Upper lobe of right lung (tissue), 1 donor: ENCODE measurements around the gene GPR150. TPM values are rescaled to one million over a fixed set of nuclear protein-coding genes. Genes with fewer than 3 reads are reported as not detected.

ENCODE experiments used
- ATAC-seq: fragments of 200-7000 bp; cut with Tn5 transposase; one replicate; pipeline ENCODE4 v1.9.1; 2020; ENCODE audit warnings: mild to moderate bottlenecking, moderate library complexity
- DNase-seq: peaks from one replicate; pipeline ENCODE4 v3.0.0-alpha.2; 2020
- H3K27ac ChIP-seq: fragments of 200-600 bp; one replicate; pipeline ENCODE4 v1.8.0; 2022
- H3K27me3 ChIP-seq: fragments of 200-600 bp; one replicate; pipeline ENCODE4 v1.8.0; 2022; ENCODE audit warnings: mild to moderate bottlenecking
- H3K36me3 ChIP-seq: fragments of 200-600 bp; one replicate; pipeline ENCODE4 v1.8.0; 2022
- H3K4me1 ChIP-seq: fragments of 200-600 bp; one replicate; pipeline ENCODE4 v1.8.0; 2022
- H3K4me3 ChIP-seq: fragments of 200-600 bp; one replicate; pipeline ENCODE4 v1.8.0; 2022; ENCODE audit warnings: mild to moderate bottlenecking
- H3K9me3 ChIP-seq: fragments of 200-600 bp; one replicate; pipeline ENCODE4 v1.8.0; 2022
- CTCF ChIP-seq: fragments of 200-600 bp; IDR thresholded peaks from one replicate; pipeline ENCODE4 v1.8.0; 2022; ENCODE audit warnings: antibody characterized with exemption
- intact Hi-C: fragments of 100-400 bp; cut with DNase I; formaldehyde crosslinking; loops from one replicate; pipeline ENCODE4 v1.11.0; 2022
- total RNA-seq: library from RNA; stranded (reverse); fragmentation: NEBNext Ultra II Directional; extraction: Animal tissue kit (Norgen Biotek cat#: 25700); gene quantifications from one replicate; pipeline ENCODE4 v1.2.1, GENCODE V29; 2021
- donor health status: DM: no; HTN: yes; CAD: no; lungs with severe emphysema.

Gene GPR150
- total RNA-seq, 1 donor from 2014 or later, result 0.49 TPM

GRCh38 chr5:95591490-95591901 lies 28.4 kb upstream of the GPR150 start:
- Histone ChIP-seq H3K4me1 (no peaks in the 10 kb centered on the region), H3K27me3 (no peaks in the 10 kb centered on the region), H3K9me3 (no peaks in the 10 kb centered on the region), H3K4me3 (no peak overlapping the region), H3K27ac (no peak overlapping the region), H3K36me3 (no peaks in the 10 kb centered on the region)
- TF ChIP-seq CTCF, result no peak
- ATAC-seq (no peak), DNase-seq (no peak)
- intact Hi-C loops, result no loop called here

GRCh38 chr5:95595289-95595931 lies 24.5 kb upstream of the GPR150 start:
- H3K9me3 ChIP-seq, result no peaks in the 10 kb centered on the region
- TF ChIP-seq CTCF, result no peak
- intact Hi-C loops, result no loop called here
- DNase-seq (no peak), ATAC-seq (peak; percentile 32)
- no peaks in the 10 kb centered on the region for H3K36me3 ChIP-seq
- H3K27ac ChIP-seq, result no peak overlapping the region
- H3K27me3 ChIP-seq, result no peaks in the 10 kb centered on the region
- H3K4me1 ChIP-seq, result no peaks in the 10 kb centered on the region
- no peak overlapping the region for H3K4me3 ChIP-seq

GRCh38 chr5:95599252-95599651 lies 20.6 kb upstream of the GPR150 start:
- TF ChIP-seq CTCF, result no peak
- intact Hi-C loops, result no loop called here
- Histone ChIP-seq H3K4me1 (no peaks in the 10 kb centered on the region), H3K36me3 (peaks cover 11% of the 10 kb centered on the region), H3K27ac (no peak overlapping the region), H3K27me3 (no peaks in the 10 kb centered on the region), H3K4me3 (no peak overlapping the region), H3K9me3 (no peaks in the 10 kb centered on the region)
- DNase-seq (no peak), ATAC-seq (no peak)

GRCh38 chr5:95600557-95600956 lies 19.3 kb upstream of the GPR150 start:
- no peaks in the 10 kb centered on the region for H3K27me3 ChIP-seq
- no peak overlapping the region for H3K4me3 ChIP-seq
- H3K9me3 ChIP-seq, result no peaks in the 10 kb centered on the region
- no peak for ATAC-seq
- no peak for TF ChIP-seq CTCF
- no peak overlapping the region for H3K27ac ChIP-seq
- peaks cover 11% of the 10 kb centered on the region for H3K36me3 ChIP-seq
- H3K4me1 ChIP-seq, result no peaks in the 10 kb centered on the region
- intact Hi-C loops, result no loop called here
- DNase-seq, result no peak

- ATAC-seq, result no peak
- H3K4me3 ChIP-seq, result no peak overlapping the region
- no peaks in the 10 kb centered on the region for H3K4me1 ChIP-seq
- TF ChIP-seq CTCF, result no peak
- H3K27me3 ChIP-seq, result no peaks in the 10 kb centered on the region
- H3K36me3 ChIP-seq, result peaks cover 9% of the 10 kb centered on the region
- DNase-seq, result no peak
- H3K9me3 ChIP-seq, result no peaks in the 10 kb centered on the region
- intact Hi-C loops, result no loop called here
- H3K27ac ChIP-seq, result no peak overlapping the region
Observed at GRCh38 chr5:95605786-95606185, 14.1 kb upstream of the GPR150 start.

- Histone ChIP-seq H3K4me1 (no peaks in the 10 kb centered on the region), H3K36me3 (peaks cover 3% of the 10 kb centered on the region), H3K27ac (no peak overlapping the region), H3K4me3 (no peak overlapping the region), H3K9me3 (no peaks in the 10 kb centered on the region), H3K27me3 (no peaks in the 10 kb centered on the region)
- TF ChIP-seq CTCF, result no peak
- ATAC-seq (no peak), DNase-seq (no peak)
- intact Hi-C loops, result no loop called here
Observed at GRCh38 chr5:95606419-95606818, 13.5 kb upstream of the GPR150 start.
